ENCODE data around the gene PLAAT5. TPM values are rescaled to one million over a fixed set of nuclear protein-coding genes. Genes with fewer than 3 reads are reported as not detected.

PLAAT5 gene
- total RNA-seq, 1 experiment from 2014 or later: not detected

DNA sequence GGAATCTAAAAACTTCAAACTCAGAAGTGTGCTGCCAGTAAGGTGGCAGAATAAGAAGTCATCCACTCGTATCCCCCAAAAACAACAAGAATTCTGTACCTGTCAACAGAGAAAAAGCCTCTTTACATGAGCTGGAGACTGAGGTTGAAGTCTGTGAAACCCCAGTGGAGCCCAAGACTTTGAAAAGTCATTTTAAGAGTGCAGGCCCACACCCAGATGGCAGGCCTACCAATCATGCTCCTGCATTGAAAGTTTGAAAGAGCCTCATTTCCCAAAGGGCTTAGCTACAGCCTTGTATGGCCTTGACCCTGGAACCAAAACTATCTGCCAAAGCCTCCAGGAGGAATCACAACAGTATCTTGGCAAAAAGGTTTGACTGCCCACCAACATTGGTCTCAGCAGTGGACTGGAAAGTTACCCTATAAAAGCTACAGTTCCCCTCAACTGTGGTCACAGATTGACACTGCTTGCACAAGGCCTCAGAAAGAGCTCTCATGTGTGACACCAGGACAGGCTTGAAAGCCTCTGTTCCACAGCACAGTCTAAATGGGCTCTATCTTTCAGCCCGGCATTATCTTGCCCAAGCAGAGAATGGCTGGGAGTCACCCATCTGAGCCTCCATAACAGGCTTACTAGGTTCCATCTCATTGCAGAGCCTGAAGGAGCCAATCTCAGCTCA lies 73.7 kb downstream of the PLAAT5 start:
- TF ChIP-seq, protein P1, sequence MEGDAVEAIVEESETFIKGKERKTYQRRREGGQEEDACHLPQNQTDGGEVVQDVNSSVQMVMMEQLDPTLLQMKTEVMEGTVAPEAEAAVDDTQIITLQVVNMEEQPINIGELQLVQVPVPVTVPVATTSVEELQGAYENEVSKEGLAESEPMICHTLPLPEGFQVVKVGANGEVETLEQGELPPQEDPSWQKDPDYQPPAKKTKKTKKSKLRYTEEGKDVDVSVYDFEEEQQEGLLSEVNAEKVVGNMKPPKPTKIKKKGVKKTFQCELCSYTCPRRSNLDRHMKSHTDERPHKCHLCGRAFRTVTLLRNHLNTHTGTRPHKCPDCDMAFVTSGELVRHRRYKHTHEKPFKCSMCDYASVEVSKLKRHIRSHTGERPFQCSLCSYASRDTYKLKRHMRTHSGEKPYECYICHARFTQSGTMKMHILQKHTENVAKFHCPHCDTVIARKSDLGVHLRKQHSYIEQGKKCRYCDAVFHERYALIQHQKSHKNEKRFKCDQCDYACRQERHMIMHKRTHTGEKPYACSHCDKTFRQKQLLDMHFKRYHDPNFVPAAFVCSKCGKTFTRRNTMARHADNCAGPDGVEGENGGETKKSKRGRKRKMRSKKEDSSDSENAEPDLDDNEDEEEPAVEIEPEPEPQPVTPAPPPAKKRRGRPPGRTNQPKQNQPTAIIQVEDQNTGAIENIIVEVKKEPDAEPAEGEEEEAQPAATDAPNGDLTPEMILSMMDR (conservative IDR thresholded peaks at IDR 0.05; ENCODE audit: low read depth, low read length): no peak
- TF ChIP-seq EZH2 (IDR thresholded peaks at IDR 0.05; ENCODE audit: borderline replicate concordance, low read depth, low read length, poor library complexity, severe bottlenecking): no peak
- no TSS peak for BruUV-seq (replicated peaks)
- peaks cover 7% of the 10 kb centered on the region for H3K27me3 ChIP-seq (replicated peaks; ENCODE audit: insufficient read depth, low read depth, low read length, poor library complexity)
- no peak for DNase-seq (ENCODE audit: low spot score)
- H3K27ac ChIP-seq (ENCODE audit: low read depth, low read length, poor library complexity, severe bottlenecking): no peak overlapping the region
- H3K4me1 ChIP-seq (ENCODE audit: insufficient read depth, low read length, poor library complexity, severe bottlenecking): no peaks in the 10 kb centered on the region
- ChIA-PET POLR2A (ENCODE audit: low non-redundant PET) (no interaction called here), CTCF (no interaction called here)
- H3K4me3 ChIP-seq (ENCODE audit: low read depth, low read length, poor library complexity, severe bottlenecking): no peak overlapping the region
- H3K36me3 ChIP-seq (ENCODE audit: insufficient read depth, low read length, poor library complexity, severe bottlenecking): no peaks in the 10 kb centered on the region
- H3K9me3 ChIP-seq (ENCODE audit: low read depth, low read length, poor library complexity, severe bottlenecking): no peaks in the 10 kb centered on the region
- intact Hi-C loops (cut with micrococcal nuclease; ENCODE audit: unreplicated experiment): no loop called here

Other genes with a start within 250 kb of the PLAAT5 start
- not detected in 2 replicates for gene SLC22A25, start 247.6 kb downstream of the PLAAT5 start, total RNA-seq (2021)
- not detected in 2 replicates for gene SLC22A9, start 121.4 kb downstream of the PLAAT5 start, total RNA-seq (2021)
- not detected in 2 replicates for gene LGALS12, start 14.9 kb upstream of the PLAAT5 start, total RNA-seq (2021)
- 0.97 and 1.0 TPM in 2 replicates for gene PLAAT4, start 45.6 kb upstream of the PLAAT5 start, total RNA-seq (2021)
- gene PLAAT2, start 72.2 kb upstream of the PLAAT5 start, total RNA-seq (2021): not detected in 2 replicates
- 0.46 and 0.69 TPM in 2 replicates for gene PLAAT3, start 123.3 kb upstream of the PLAAT5 start, total RNA-seq (2021)
- 53.8 and 63.9 TPM in 2 replicates for gene ATL3, start 180.2 kb upstream of the PLAAT5 start, total RNA-seq (2021)
- 268 and 275 TPM in 2 replicates for gene RTN3, start 190.3 kb upstream of the PLAAT5 start, total RNA-seq (2021)